Stimulated activated CD8-positive, alpha-beta memory T cell treated with anti-CD3 and anti-CD28 coated beads, Interleukin-7, amount 100 ng/mL, for 4 hours (primary cell): Measurements from ENCODE around the gene RAP1B.

Experiments
- DNase-seq, 2 donors: peaks; one replicate each; pipeline ENCODE4 v3.0.0-alpha.2; 2020; ENCODE audit warnings: low read depth in 2 of 2

The RAP1B gene

DNA sequence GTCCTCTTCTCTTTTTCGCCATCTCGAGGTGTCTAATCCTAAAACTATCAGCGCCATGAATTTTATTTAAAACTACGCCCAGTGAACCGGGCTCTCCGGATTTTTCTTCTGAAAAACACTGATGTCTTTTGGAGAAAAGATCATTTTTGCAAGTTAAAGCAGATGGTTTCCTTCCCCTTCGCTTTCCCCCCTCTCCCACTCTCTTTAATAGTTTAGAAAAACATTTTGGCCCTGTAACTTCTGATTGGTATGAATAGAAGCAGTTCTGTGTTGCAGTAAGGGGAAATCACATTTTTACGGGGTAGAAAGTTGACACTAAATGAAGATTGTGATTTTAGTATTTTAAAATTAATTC lies 1.1 kb downstream of the RAP1B start:
- no peak for DNase-seq

DNA sequence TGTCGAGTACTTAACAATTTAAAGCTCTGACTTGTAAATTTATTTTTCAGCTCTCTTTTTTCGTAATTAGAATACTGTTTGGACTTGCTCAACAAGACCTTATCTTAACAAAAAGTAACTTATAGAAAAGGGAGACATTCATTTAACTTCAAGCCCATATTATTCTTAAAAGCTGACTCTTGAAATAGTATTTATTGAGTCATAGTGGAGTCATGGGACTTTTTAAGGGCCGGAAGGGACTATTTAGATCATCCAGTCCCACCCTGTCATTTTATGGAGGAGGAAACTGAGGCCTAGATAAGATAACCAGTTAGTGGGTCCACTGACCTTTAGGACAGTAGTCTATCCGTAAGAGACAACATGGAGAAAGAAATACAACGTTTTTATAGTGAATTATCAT lies 1.5 kb downstream of the RAP1B start:
- DNase-seq: no peak

GRCh38 chr12:68612697-68613096 lies 2.0 kb downstream of the RAP1B start:
- no peak for DNase-seq

GRCh38 chr12:68613209-68613904 lies 2.7 kb downstream of the RAP1B start:
- peak; percentile 31 to 38 for DNase-seq

DNA sequence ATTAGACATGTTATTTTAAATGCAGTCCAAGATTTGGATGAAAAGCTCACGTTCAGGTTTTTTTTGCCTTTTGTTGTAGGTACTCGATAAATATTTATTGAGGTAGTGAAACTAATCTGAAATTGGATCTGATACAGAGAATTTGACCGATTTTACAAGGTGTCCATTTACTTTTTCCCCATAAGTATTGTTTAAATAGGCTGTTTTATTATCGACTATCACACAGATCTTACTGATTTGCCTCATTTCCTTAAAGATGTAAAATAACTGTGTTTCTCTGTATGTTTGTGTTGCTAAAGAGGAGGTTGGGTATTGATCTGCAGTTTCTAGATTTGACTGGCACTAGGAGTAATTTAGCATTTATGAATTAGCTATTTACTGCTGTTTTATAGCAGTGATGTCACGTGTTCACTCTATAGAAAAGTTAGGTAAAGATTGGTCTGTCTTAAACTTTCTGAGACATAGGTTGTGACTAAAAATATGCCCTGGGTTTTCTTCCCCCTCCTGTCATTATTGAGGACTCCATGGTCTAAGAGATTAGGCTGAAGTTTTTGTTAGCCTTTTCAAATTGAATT lies 3.5 kb downstream of the RAP1B start:
- no peak for DNase-seq

DNA sequence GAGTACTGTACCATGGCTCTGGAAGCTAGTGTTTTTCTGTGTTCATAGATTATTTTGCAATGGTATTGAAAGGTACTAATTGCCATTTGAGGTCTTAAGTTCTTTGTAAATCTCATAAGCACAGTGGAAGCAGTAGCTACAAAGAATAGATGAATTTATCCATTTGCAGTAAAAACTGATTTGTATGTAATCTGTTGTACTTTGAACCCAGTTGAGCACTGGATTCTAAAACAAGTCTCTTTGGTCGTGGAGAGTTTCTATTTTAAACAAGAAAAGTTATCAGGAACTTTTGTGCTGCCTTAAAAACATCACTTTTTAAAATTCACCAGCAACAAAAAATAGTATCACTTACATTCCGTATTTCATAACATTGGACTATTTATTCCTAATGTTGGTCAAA lies 4.1 kb downstream of the RAP1B start:
- no peak for DNase-seq

- no peak for DNase-seq
Observed at GRCh38 chr12:68617160-68617926, 6.6 kb downstream of the RAP1B start.

DNA sequence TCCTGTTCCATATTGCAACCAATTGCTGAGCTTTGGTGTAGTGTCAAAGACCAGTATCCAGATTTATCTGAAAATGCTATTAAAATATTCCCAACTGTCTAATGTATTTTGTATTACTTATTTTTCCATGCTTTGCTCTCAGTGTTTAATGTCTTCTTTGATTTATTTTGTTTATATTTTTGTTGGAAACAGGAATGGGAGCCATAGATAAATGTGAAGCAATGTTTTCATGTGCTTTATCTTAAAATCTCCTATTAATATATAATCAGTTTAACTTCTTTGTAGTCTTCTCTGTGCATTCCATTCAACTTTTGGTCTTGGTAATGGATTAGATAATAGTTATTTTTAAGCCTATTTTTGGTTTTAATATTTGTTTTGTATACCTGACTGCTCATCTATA lies 8.8 kb downstream of the RAP1B start:
- no peak for DNase-seq

DNA sequence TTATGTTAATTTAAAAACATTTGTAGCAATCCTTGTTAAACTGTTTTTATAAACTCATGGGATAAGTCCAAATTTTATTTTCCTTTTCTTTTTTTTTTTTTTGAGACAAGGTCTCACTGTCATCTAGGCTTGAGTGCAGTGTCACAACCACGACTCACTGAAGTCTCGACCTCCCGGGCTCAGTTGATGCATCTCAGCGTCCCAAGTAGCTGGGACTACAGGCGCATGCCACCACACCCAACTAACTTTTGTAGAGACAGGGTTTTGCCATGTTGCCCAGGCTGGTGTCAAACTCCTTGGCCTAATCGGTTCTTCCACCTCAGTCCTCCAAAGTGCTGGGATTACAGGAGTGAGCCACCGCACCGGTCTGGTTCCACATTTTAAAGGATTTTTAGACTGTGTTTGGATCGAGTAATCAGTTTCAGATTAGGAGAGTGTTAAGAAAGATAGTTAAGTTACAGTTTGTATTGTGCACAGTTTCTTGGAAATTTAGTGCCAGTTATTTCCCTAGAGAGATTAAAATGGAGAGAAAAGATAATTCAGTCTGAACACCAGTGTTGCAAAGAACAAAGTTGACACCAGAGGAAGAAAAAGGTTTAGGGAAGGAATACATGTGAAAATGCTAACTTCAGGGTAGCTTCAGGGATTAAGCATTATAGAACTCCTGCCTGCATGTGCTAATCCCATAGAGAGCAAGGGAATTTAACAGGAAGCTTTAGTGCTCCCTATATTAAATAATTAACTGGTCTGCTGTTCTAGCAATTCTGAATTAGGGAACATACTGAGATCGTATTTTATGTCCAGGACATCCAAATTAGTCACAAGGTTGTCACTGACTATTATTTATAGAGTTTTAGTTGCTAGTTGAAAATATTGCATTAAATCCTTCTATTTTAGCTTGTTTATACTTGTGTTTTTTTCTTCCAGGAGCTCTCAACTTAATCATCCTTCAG lies 10.1 kb downstream of the RAP1B start:
- DNase-seq: no peak

DNA sequence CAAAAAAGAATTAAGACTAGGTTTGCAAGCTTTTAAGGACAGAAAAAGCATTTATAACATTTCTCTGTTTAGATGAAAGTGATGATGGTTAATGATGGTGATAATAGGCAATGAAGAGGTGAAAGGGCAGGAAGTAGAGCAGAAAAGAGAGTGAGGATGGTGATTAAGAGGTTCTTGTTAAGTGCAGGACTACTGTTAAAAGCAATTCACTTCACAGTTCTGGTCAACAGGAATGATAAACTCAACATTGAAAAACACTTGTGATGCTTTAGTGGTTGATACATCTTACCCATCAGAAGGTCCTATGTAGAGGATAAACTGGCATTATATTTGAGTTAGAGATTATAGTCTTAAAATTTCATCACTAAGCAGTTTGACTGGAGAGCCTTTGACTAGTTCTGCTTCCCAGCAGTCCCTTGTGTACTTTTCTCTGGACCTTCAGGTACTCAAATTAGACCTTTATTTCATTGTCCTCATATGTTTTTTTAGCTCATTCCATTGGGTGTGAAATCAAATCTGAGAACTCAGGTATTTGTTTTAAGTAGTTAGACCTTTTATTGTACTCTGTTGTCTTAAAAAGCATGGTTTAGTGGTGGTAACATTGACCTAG lies 10.9 kb downstream of the RAP1B start:
- DNase-seq: no peak

GRCh38 chr12:68622250-68622649 lies 11.6 kb downstream of the RAP1B start:
- no peak for DNase-seq

DNA sequence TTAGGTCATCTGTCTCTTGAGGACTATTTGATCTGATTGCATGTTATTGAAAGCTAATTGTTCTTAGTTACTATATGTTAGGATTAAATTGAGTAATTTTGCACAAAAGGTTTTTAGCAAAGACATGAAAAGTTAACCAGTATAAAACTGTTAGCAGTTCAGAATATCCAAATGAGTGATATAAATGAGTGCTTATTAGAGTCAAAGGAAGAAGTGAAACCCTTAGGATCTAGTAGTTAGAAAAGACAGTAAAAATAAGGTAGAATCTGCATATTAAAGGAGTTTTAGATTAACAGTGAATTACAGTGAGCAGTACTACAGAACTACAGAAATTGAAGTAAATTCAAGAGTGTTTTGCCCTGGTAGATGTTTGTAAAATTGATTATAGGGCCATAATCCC lies 12.4 kb downstream of the RAP1B start:
- DNase-seq: no peak

- DNase-seq: no peak
Observed at GRCh38 chr12:68623984-68624383, 13.3 kb downstream of the RAP1B start.

GRCh38 chr12:68624933-68625332 lies 14.2 kb downstream of the RAP1B start:
- no peak for DNase-seq

DNA sequence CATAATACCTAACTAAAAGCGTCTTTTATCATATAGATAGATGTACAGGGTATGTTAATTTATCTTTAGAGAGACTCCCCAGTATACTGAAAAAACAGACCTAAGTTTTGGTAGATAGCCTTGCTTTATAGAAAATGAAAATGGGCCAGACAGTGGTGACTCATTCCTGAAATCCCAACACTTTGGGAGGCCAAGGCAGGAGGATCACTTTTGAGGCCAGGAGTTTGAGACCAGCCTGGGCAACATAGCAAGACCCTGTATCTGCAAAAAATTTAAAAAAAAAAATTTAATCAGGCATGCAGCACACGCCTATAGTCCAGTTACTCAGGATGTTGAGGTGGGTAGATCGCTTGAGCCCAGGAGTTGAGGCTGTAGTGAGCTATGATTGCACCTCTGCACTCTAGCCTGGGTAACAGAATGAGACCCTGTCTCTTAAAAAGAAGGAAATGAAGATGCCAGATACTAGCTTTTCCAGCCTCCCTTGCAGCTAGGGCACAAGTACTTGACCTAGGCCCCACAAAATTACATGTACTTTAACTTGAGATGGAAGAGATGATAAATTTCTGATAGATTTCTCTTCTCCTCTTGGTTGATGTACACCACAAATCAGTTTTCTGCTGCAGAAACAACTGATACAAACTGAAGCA lies 17.1 kb downstream of the RAP1B start:
- no peak for DNase-seq

GRCh38 chr12:68628698-68629097 lies 18.0 kb downstream of the RAP1B start:
- no peak for DNase-seq

GRCh38 chr12:68630050-68630449 lies 19.4 kb downstream of the RAP1B start:
- DNase-seq: no peak

GRCh38 chr12:68630598-68630997 lies 19.9 kb downstream of the RAP1B start:
- DNase-seq: no peak

DNA sequence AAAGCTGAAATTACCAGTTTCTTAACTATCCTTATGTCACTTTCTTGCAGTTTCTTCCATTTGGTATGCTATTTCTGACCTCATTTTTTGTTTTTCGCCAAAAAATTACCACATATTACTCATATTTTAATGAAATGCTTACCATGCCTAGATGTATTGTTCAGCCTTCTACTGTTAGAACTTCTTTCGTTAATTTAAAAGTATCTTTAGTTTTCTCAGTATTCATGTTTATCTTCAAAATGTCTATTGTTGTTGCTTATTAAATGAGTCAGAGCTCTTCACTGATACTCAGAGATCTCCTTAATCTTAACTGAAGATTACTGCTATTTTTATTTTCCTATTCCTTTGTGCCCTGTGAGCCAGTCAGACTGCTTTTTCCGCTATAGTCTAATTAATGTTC lies 20.5 kb downstream of the RAP1B start:
- DNase-seq: no peak

GRCh38 chr12:68632486-68632885 lies 21.8 kb downstream of the RAP1B start:
- no peak for DNase-seq
